Amygdala (tissue), 56 donors: ENCODE measurements around the gene MAST2.

ENCODE experiments used
- DNase-seq, 56 donors: peaks; one replicate each; lab custom pipeline; 2025; lab: John Stamatoyannopoulos, UW

The MAST2 gene

GRCh38 chr1:46084553-46085451 lies 281.4 kb downstream of the MAST2 start:
- no peak for DNase-seq
